G401.6 (cell line): ENCODE data around the gene LYVE1.

Source experiments
- FAIRE-seq: peaks from 2 replicates; lab custom pipeline; 2012; peaks lifted over from hg19 to GRCh38; lab: Jason Lieb, UNC

The LYVE1 gene

GRCh38 chr11:10591741-10592140 is 23.3 kb upstream of the LYVE1 start:
- no peak for FAIRE-seq

GRCh38 chr11:10590218-10590915 is 21.9 kb upstream of the LYVE1 start:
- no peak for FAIRE-seq

GRCh38 chr11:10588904-10589303 is 20.4 kb upstream of the LYVE1 start:
- no peak for FAIRE-seq

- no peak for FAIRE-seq
These were observed 19.5 kb upstream of the LYVE1 start for GRCh38 chr11:10587995-10588394.

- FAIRE-seq, result no peak
These were observed 18.9 kb upstream of the LYVE1 start for GRCh38 chr11:10587388-10587787.

GRCh38 chr11:10584071-10584501 is 15.6 kb upstream of the LYVE1 start:
- no peak for FAIRE-seq

- no peak for FAIRE-seq
These were observed 13.1 kb upstream of the LYVE1 start for GRCh38 chr11:10581481-10582019.

- FAIRE-seq, result no peak
These were observed 12.2 kb upstream of the LYVE1 start for GRCh38 chr11:10580623-10581022.

GRCh38 chr11:10579700-10580099 is 11.2 kb upstream of the LYVE1 start:
- no peak for FAIRE-seq

GRCh38 chr11:10576035-10576398 is 7.6 kb upstream of the LYVE1 start:
- no peak for FAIRE-seq

GRCh38 chr11:10575346-10576034 is 7.0 kb upstream of the LYVE1 start:
- no peak for FAIRE-seq

GRCh38 chr11:10573556-10573955 is 5.1 kb upstream of the LYVE1 start:
- no peak for FAIRE-seq

GRCh38 chr11:10573028-10573427 is 4.6 kb upstream of the LYVE1 start:
- FAIRE-seq, result no peak

- FAIRE-seq, result no peak
These were observed 4.1 kb upstream of the LYVE1 start for GRCh38 chr11:10572533-10572932.

GRCh38 chr11:10567446-10567845 is 1.0 kb downstream of the LYVE1 start:
- no peak for FAIRE-seq

GRCh38 chr11:10566257-10566957 is 2.1 kb downstream of the LYVE1 start:
- no peak for FAIRE-seq

GRCh38 chr11:10565493-10565892 is 3.0 kb downstream of the LYVE1 start:
- no peak for FAIRE-seq

GRCh38 chr11:10564696-10565318 is 3.7 kb downstream of the LYVE1 start:
- FAIRE-seq, result no peak

- no peak for FAIRE-seq
These were observed 4.4 kb downstream of the LYVE1 start for GRCh38 chr11:10564030-10564429.

GRCh38 chr11:10561947-10562346 is 6.5 kb downstream of the LYVE1 start:
- FAIRE-seq, result no peak

- FAIRE-seq, result no peak
These were observed 7.2 kb downstream of the LYVE1 start for GRCh38 chr11:10561043-10561818.

GRCh38 chr11:10558288-10558687 is 10.2 kb downstream of the LYVE1 start:
- FAIRE-seq, result no peak
